Subcutaneous abdominal adipose tissue (tissue), 5 donors: ENCODE results near the gene YPEL5.
"Not testable (repeated sequence)": the region's sequence is repeated elsewhere in the genome, so short reads cannot be mapped to it uniquely, and the experiment has no call there.

Experiments
- H3K27ac ChIP-seq: one replicate; pipeline ENCODE4 v1.7.0; 2013; ENCODE audit warnings: low read depth, mild to moderate bottlenecking, inconsistent platforms, low read length, moderate library complexity
- H3K27me3 ChIP-seq, 5 donors: one replicate each; pipeline ENCODE4 v1.7.0; 2013; ENCODE audit warnings: low read length in 5 of 5, inconsistent platforms in 1 of 5; ENCODE audit not compliant: control insufficient read depth in 5 of 5, insufficient read depth in 4 of 5
- H3K36me3 ChIP-seq, 5 donors: one replicate each; pipeline ENCODE4 v1.7.0; 2013; ENCODE audit warnings: low read length in 5 of 5; ENCODE audit not compliant: control insufficient read depth in 5 of 5, insufficient read depth in 5 of 5
- H3K4me1 ChIP-seq, 5 donors: one replicate each; pipeline ENCODE4 v1.7.0; 2013; ENCODE audit warnings: low read length in 5 of 5, mild to moderate bottlenecking in 3 of 5, moderate library complexity in 1 of 5; ENCODE audit not compliant: control insufficient read depth in 5 of 5, insufficient read depth in 5 of 5
- H3K4me3 ChIP-seq, 5 donors: one replicate each; pipeline ENCODE4 v1.7.0; 2013; ENCODE audit warnings: low read length in 5 of 5, low read depth in 1 of 5
- H3K9ac ChIP-seq, 5 donors: one replicate each; pipeline ENCODE4 v1.7.0; 2013; ENCODE audit warnings: low read length in 5 of 5, mild to moderate bottlenecking in 4 of 5, moderate library complexity in 3 of 5
- H3K9me3 ChIP-seq, 5 donors: one replicate each; pipeline ENCODE4 v1.7.0; 2013; ENCODE audit warnings: low read length in 5 of 5; ENCODE audit not compliant: control insufficient read depth in 5 of 5
- donor health status: healthy.
- donor health status: healthy.
- donor health status: healthy.
- donor health status: healthy.
- donor health status: healthy.

YPEL5 gene

GRCh38 chr2:30146337-30147195, at the start of gene YPEL5:
TSS of gene YPEL5 (plus strand) at chr2:30147007. CDS start at chr2:30156652, 9,645 bp downstream.
- H3K9me3 ChIP-seq: no peaks in the 10 kb centered on the region
- no peaks in the 10 kb centered on the region for H3K27me3 ChIP-seq

GRCh38 chr2:30098266-30099005, 48.4 kb upstream of the YPEL5 start:
- Histone ChIP-seq H3K9me3 (no peaks in the 10 kb centered on the region), H3K36me3 (no peaks in the 10 kb centered on the region), H3K4me1 (no peaks in the 10 kb centered on the region), H3K27me3 (peaks cover 3 to 17% (median 8%) of the 10 kb centered on the region in 5 donors), H3K9ac (no peak overlapping the region), H3K4me3 (no peak overlapping the region), H3K27ac (no peak overlapping the region)

More at GRCh38 chr2:30146337-30147195, at the start of gene YPEL5:
- H3K4me3 ChIP-seq: peak within 1 kb of the TSS; percentile 78 to 89 (median 83)
- H3K9ac ChIP-seq: peak within 1 kb of the TSS; percentile 74 to 100 (median 96)
- peaks cover 2 to 13% (median 4%) of the 10 kb centered on the region in 5 donors for H3K36me3 ChIP-seq
- peaks cover 10 to 42% (median 40%) of the 10 kb centered on the region in 5 donors for H3K4me1 ChIP-seq
- H3K27ac ChIP-seq: peak within 1 kb of the TSS; percentile 96

- not testable (repeated sequence) for H3K36me3 ChIP-seq, H3K9ac ChIP-seq, H3K4me1 ChIP-seq, H3K9me3 ChIP-seq, H3K4me3 ChIP-seq, H3K27ac ChIP-seq
- H3K27me3 ChIP-seq: peaks cover 5 to 17% (median 8%) of the 10 kb centered on the region in 5 donors
Measured at GRCh38 chr2:30099366-30099765, 47.4 kb upstream of the YPEL5 start.

DNA sequence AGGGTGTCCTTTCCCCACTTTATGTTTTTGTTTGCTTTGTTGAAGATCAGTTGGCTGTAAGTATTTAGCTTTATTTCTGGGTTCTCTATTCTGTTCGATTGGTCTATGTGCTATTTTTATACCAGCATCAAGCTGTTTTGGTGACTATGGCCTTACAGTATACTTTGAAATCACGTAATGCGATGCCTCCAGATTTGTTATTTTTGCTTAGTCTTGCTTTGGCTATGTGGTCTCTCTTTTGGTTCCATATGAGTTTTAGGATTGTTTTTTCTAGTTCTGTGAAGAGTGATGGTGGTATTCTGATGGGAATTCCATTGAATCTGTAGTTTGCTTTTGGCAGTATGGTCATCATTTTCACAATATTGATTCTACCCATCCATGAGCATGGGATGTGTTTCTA, 46.1 kb upstream of the YPEL5 start:
- H3K27me3 ChIP-seq: peaks cover 5 to 17% (median 8%) of the 10 kb centered on the region in 5 donors
- H3K9ac ChIP-seq, H3K9me3 ChIP-seq, H3K4me1 ChIP-seq, H3K27ac ChIP-seq, H3K36me3 ChIP-seq, H3K4me3 ChIP-seq: not testable (repeated sequence)

DNA sequence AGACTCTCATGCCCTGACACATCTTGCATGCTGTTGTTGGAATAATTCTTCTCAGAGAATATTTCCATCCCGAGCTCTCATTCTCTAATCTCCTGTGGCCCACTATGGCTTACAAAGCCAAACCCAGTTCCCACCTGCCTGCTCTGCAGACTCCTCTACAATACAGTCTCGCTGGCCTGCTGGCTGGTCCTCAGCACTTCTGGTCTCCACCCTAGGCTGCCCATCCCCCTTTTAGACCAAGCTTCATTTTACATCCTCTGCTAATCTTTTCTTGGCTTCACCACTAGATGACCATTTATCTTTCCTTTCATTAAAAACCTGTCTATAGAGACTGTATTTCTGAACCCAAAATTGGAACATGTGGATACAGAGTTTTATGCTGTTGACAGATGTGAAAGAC, 42.5 kb upstream of the YPEL5 start:
- H3K9ac ChIP-seq: no peak overlapping the region
- H3K27ac ChIP-seq: no peak overlapping the region
- H3K36me3 ChIP-seq: no peaks in the 10 kb centered on the region
- H3K4me3 ChIP-seq: no peak overlapping the region
- peaks cover 0 to 7% (median 3%) of the 10 kb centered on the region in 5 donors for H3K27me3 ChIP-seq
- no peaks in the 10 kb centered on the region for H3K4me1 ChIP-seq
- H3K9me3 ChIP-seq: no peaks in the 10 kb centered on the region

- no peaks in the 10 kb centered on the region for H3K36me3 ChIP-seq
- no peak overlapping the region for H3K4me3 ChIP-seq
- H3K27ac ChIP-seq: no peak overlapping the region
- peaks cover 0 to 7% (median 3%) of the 10 kb centered on the region in 5 donors for H3K27me3 ChIP-seq
- no peak overlapping the region for H3K9ac ChIP-seq
- H3K4me1 ChIP-seq: no peaks in the 10 kb centered on the region
- no peaks in the 10 kb centered on the region for H3K9me3 ChIP-seq
Measured at GRCh38 chr2:30105556-30105955, 41.3 kb upstream of the YPEL5 start.

DNA sequence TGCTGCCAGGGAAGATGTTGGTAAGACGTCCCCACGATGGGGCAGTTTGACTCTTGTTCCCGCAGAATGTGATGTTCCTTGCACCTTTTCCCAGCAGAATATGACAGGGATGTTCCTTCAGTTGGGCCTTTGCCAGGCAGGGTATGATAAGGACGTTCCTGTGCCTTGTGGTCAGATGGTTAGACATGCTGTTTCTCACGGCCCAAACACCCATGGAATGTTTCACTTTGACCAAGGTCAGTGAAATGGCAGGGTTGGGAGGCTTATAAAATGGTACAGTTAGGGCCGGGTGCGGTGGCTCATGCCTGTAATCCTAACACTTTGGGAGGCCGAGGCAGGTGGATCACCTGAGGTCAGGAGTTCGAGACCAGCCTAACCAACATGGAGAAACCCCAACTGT, 40.3 kb upstream of the YPEL5 start:
- Histone ChIP-seq H3K27ac (no peak overlapping the region), H3K4me3 (no peak overlapping the region), H3K36me3 (no peaks in the 10 kb centered on the region), H3K27me3 (peaks cover 0 to 7% (median 3%) of the 10 kb centered on the region in 5 donors), H3K9ac (no peak overlapping the region), H3K4me1 (no peaks in the 10 kb centered on the region), H3K9me3 (no peaks in the 10 kb centered on the region)

DNA sequence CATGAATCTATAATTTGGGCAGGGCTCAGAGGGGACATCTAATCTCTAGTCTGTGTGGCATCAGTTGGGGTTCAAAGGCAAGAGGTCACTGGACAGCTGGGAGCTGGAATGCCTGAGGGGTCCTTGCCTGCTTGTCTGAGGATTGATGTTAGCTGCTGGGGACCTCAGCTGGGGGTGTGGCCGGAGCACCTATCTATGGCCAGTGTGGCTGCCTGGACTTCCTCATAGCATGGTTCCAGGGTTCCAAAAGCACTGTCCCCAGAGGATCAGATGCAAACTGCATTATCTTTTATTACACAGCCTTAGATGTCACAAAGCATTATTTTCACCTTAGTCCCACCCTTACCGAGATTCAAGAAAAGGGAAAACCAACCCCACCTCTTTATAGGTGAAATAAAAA, 38.6 kb upstream of the YPEL5 start:
- Histone ChIP-seq H3K27ac (no peak overlapping the region), H3K9ac (no peak overlapping the region), H3K36me3 (no peaks in the 10 kb centered on the region), H3K9me3 (no peaks in the 10 kb centered on the region), H3K4me3 (no peak overlapping the region), H3K27me3 (peaks cover 0 to 4% (median 0%) of the 10 kb centered on the region in 5 donors), H3K4me1 (no peaks in the 10 kb centered on the region)

DNA sequence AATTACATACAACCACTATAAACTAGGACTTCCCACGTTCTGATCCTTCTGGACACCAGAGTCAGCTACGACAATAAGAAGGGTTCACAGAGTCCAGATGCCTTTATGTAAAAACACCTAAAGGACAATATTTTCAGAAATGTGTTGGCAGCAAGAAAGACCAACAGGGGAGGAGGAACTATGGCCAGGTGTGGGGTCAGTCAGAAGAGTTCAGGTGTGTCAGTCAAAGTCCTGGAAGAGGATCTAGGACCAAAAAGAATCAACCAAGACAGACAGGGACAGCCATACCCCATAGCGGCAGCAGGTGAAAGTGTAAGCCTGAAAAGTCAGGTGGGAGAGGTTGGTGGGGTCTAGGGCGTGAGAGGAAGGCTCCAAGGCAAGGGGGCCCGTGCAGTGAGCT, 38.0 kb upstream of the YPEL5 start:
- Histone ChIP-seq H3K36me3 (no peaks in the 10 kb centered on the region), H3K4me1 (no peaks in the 10 kb centered on the region), H3K9ac (no peak overlapping the region), H3K9me3 (no peaks in the 10 kb centered on the region), H3K4me3 (no peak overlapping the region), H3K27me3 (peaks cover 0 to 4% (median 0%) of the 10 kb centered on the region in 5 donors), H3K27ac (no peak overlapping the region)

GRCh38 chr2:30109856-30110255, 37.0 kb upstream of the YPEL5 start:
- H3K4me3 ChIP-seq: no peak overlapping the region
- H3K27me3 ChIP-seq: peaks cover 0 to 4% (median 0%) of the 10 kb centered on the region in 5 donors
- no peak overlapping the region for H3K9ac ChIP-seq
- no peaks in the 10 kb centered on the region for H3K36me3 ChIP-seq
- H3K27ac ChIP-seq: no peak overlapping the region
- H3K4me1 ChIP-seq: no peaks in the 10 kb centered on the region
- no peaks in the 10 kb centered on the region for H3K9me3 ChIP-seq
